HepG2 (cell line): Measurements from ENCODE around the gene ROS1. TPM values are rescaled to one million over a fixed set of nuclear protein-coding genes. Genes with fewer than 3 reads are reported as not detected.

Experiments
- ATAC-seq: fragments of 200-7000 bp; cut with Tn5 transposase; 3 replicates; pipeline ENCODE4 v1.9.1; 2020; ENCODE audit warnings: mild to moderate bottlenecking, moderate library complexity
- BruUV-seq: library from RNA; stranded (reverse); fragments of 400-500 nt; replicated peaks from 2 replicates; lab custom pipeline; 2021; lab: Mats Ljungman, UMichigan
- CTCF ChIA-PET: fragments of 300-600 bp; formaldehyde crosslinking; extraction: SDS; loops from one replicate; lab custom pipeline; 2021; ENCODE audit warnings: low total read pairs, inconsistent platforms, low intra/inter-chr PET ratio; lab: Yijun Ruan, JAX
- POLR2A ChIA-PET: fragments of 350-600 bp; sonication (Branson Sonifier 250); formaldehyde crosslinking; loops from one replicate; lab custom pipeline; 2020; ENCODE audit warnings: antibody characterized with exemption, inconsistent platforms; lab: Yijun Ruan, JAX
- DNase-seq: peaks from one replicate; pipeline ENCODE4 v3.0.0-alpha.2; 2015; ENCODE audit warnings: low spot score
- FAIRE-seq: peaks from 3 replicates; lab custom pipeline; 2011; peaks lifted over from hg19 to GRCh38; lab: Jason Lieb, UNC
- H2AFZ ChIP-seq: one replicate; pipeline ENCODE4 v1.6.1; 2011; ENCODE audit warnings: low read length, inconsistent platforms
- H3K27ac ChIP-seq: fragments of 300-600 bp; 3 replicates; pipeline ENCODE4 v1.8.0; 2011; ENCODE audit warnings: mixed run types, mild to moderate bottlenecking, mixed read lengths, low read length, inconsistent platforms; ENCODE audit not compliant: insufficient read depth; ENCODE audit errors: extremely low read length
- H3K27me3 ChIP-seq, 2 experiments: fragments of 200-600 bp in 1 of 2; 2 replicates in 1 of 2; 3 replicates in 1 of 2; pipeline versions ENCODE4 v1.6.0 to v1.8.0; 2011; ENCODE audit warnings: low read length in 2 of 2, mild to moderate bottlenecking in 2 of 2, moderate library complexity in 2 of 2, inconsistent platforms in 1 of 2; ENCODE audit not compliant: insufficient read depth in 2 of 2, control insufficient read depth in 1 of 2
- H3K36me3 ChIP-seq, 2 experiments: fragments of 200-600 bp in 1 of 2; replicated peaks in 1 of 2; 2 replicates in 1 of 2; 3 replicates in 1 of 2; pipeline versions ENCODE4 v1.5.1 to v1.8.0; 2011; ENCODE audit warnings: low read length in 2 of 2, inconsistent platforms in 1 of 2; ENCODE audit not compliant: insufficient read depth in 2 of 2, control insufficient read depth in 1 of 2
- H3K4me1 ChIP-seq: 2 replicates; pipeline ENCODE4 v1.5.1; 2012; ENCODE audit warnings: low read length, inconsistent platforms; ENCODE audit not compliant: insufficient read depth
- H3K4me2 ChIP-seq: 2 replicates; pipeline ENCODE4 v1.6.0; 2011; ENCODE audit warnings: low read depth, low read length, inconsistent platforms
- H3K4me3 ChIP-seq, 3 experiments: fragments of 200-600 bp in 1 of 3; sonication (generic), shearing (Covaris generic) in 1 of 3; replicated peaks in 1 of 3; 2 replicates each; pipeline ENCODE4 v1.5.1; 2011 to 2016; ENCODE audit warnings: low read length in 3 of 3, inconsistent platforms in 2 of 3, low read depth in 2 of 3, mild to moderate bottlenecking in 2 of 3, control low read depth in 1 of 3, mixed read lengths in 1 of 3; ENCODE audit not compliant: insufficient read depth in 1 of 3
- H3K79me2 ChIP-seq: one replicate; pipeline ENCODE4 v1.6.1; 2011; ENCODE audit warnings: low read length, inconsistent platforms; ENCODE audit not compliant: insufficient read depth
- H3K9ac ChIP-seq: 2 replicates; pipeline ENCODE4 v1.6.0; 2011; ENCODE audit warnings: mild to moderate bottlenecking, low read depth, low read length, inconsistent platforms; ENCODE audit not compliant: insufficient read depth
- H3K9me3 ChIP-seq: 2 replicates; pipeline ENCODE4 v1.5.1; 2012; ENCODE audit warnings: mild to moderate bottlenecking, low read length
- H4K20me1 ChIP-seq: 2 replicates; pipeline ENCODE4 v1.6.0; 2011; ENCODE audit warnings: inconsistent platforms, mild to moderate bottlenecking, low read length, moderate library complexity; ENCODE audit not compliant: insufficient read depth
- BORCS8-MEF2B ChIP-seq: sonication (generic); formaldehyde crosslinking; IDR thresholded peaks from 2 replicates; pipeline ENCODE4 v1.8.0; 2022; ENCODE audit warnings: mild to moderate bottlenecking, missing genetic modification reagents
- EP300 ChIP-seq, 3 experiments: sonication (generic) in 1 of 3; formaldehyde crosslinking in 1 of 3; IDR thresholded peaks; 2 replicates each; pipeline versions ENCODE4 v1.5.1 to v1.6.1; 2011 to 2020; ENCODE audit warnings: low read depth in 2 of 3, low read length in 2 of 3, borderline replicate concordance in 1 of 3, improper control_type of control experiment in 1 of 3, mild to moderate bottlenecking in 1 of 3, missing genetic modification reagents in 1 of 3, moderate library complexity in 1 of 3
- HNF4A ChIP-seq: sonication (generic); formaldehyde crosslinking; IDR thresholded peaks from 2 replicates; pipeline ENCODE4 v1.4.0; 2020; ENCODE audit warnings: missing genetic modification reagents
- KAT2B ChIP-seq: fragments of 150-350 bp; IDR thresholded peaks from 2 replicates; pipeline ENCODE4 v1.6.1; 2014; ENCODE audit warnings: low read depth, low read length, borderline replicate concordance
- KDM5B ChIP-seq: sonication (generic); formaldehyde crosslinking; IDR thresholded peaks from 2 replicates; pipeline ENCODE4 v1.4.0; 2020; ENCODE audit warnings: missing genetic modification reagents, mild to moderate bottlenecking, borderline replicate concordance
- MIXL1 ChIP-seq: IDR thresholded peaks from 2 replicates; pipeline ENCODE4 v1.6.1; 2016
- NR2F1 ChIP-seq, 2 experiments: fragments of 450-650 bp in 1 of 2; formaldehyde crosslinking in 1 of 2; IDR thresholded peaks; 2 replicates each; pipeline versions ENCODE4 v1.5.0 to v1.6.1; 2016 to 2020; ENCODE audit warnings: mild to moderate bottlenecking in 1 of 2, missing compliant biosample characterization in 1 of 2, missing genetic modification reagents in 1 of 2, moderate library complexity in 1 of 2
- ONECUT2 ChIP-seq: sonication (generic); formaldehyde crosslinking; IDR thresholded peaks from 2 replicates; pipeline ENCODE4 v1.4.0; 2020; ENCODE audit warnings: missing genetic modification reagents
- PAWR ChIP-seq: sonication (generic); formaldehyde crosslinking; IDR thresholded peaks from 2 replicates; pipeline ENCODE4 v1.4.0; 2020; ENCODE audit warnings: missing genetic modification reagents, mild to moderate bottlenecking, borderline replicate concordance
- PAXIP1 ChIP-seq: sonication (generic); formaldehyde crosslinking; conservative IDR thresholded peaks from 2 replicates; pipeline ENCODE4 v1.4.0; 2020; ENCODE audit warnings: mild to moderate bottlenecking, missing genetic modification reagents, moderate library complexity
- SIN3B ChIP-seq: fragments of 150-350 bp; IDR thresholded peaks from 2 replicates; pipeline ENCODE4 v1.6.1; 2014; ENCODE audit warnings: low read length
- SMARCE1 ChIP-seq: fragments of 450-650 bp; IDR thresholded peaks from 2 replicates; pipeline ENCODE4 v1.6.1; 2017; ENCODE audit warnings: borderline replicate concordance
- SRSF1 ChIP-seq: fragments of 200-400 bp; formaldehyde crosslinking; optimal IDR thresholded peaks from 2 replicates; pipeline ENCODE3; 2017; ENCODE audit warnings: mild to moderate bottlenecking, low read depth, low read length, moderate library complexity
- TCF12 ChIP-seq, 2 experiments: fragments of 450-650 bp in 1 of 2; sonication (generic) in 1 of 2; formaldehyde crosslinking in 1 of 2; IDR thresholded peaks; 2 replicates each; pipeline versions ENCODE4 v1.6.1 to v1.8.0; 2017 to 2022; ENCODE audit warnings: antibody characterized with exemption in 1 of 2, mild to moderate bottlenecking in 1 of 2, missing genetic modification reagents in 1 of 2, moderate library complexity in 1 of 2
- ZNF230 ChIP-seq: sonication (generic); formaldehyde crosslinking; IDR thresholded peaks from 2 replicates; pipeline ENCODE4 v1.4.0; 2020; ENCODE audit warnings: mild to moderate bottlenecking, missing genetic modification reagents
- ZNF235 ChIP-seq: sonication (generic); formaldehyde crosslinking; IDR thresholded peaks from 2 replicates; pipeline ENCODE4 v1.8.1; 2023; ENCODE audit warnings: mild to moderate bottlenecking, missing genetic modification reagents, borderline replicate concordance
- ZNF280B ChIP-seq: sonication (generic); formaldehyde crosslinking; IDR thresholded peaks from 2 replicates; pipeline ENCODE4 v1.5.0; 2020; ENCODE audit warnings: missing genetic modification reagents, mild to moderate bottlenecking, borderline replicate concordance
- WGBS: methylation state at CpG from one replicate; pipeline ENCODE4 v1.1.6; 2017; ENCODE audit warnings: low lambda C conversion rate; 5-methylcytosine and 5-hydroxymethylcytosine counted together
- in situ Hi-C: cut with HindIII; loops from 2 replicates; pipeline ENCODE4 v1.10.0; 2017; ENCODE audit warnings: low pct_unique_long_range_greater_than_20kb; ENCODE audit not compliant: extremely low pct_ligation_motif_present
- intact Hi-C: fragments of 100-400 bp; cut with micrococcal nuclease; formaldehyde crosslinking; loops from one replicate; pipeline ENCODE4 v1.10.0; 2022; ENCODE audit not compliant: unreplicated experiment
- polyA plus RNA-seq, 8 experiments: library from polyadenylated mRNA; depleted of rRNA in 3 of 8; stranded (reverse) in 7 of 8; unstranded in 1 of 8; fragments of >200 nt; fragmentation: Illumina TruSeq in 4 of 8; extraction: Trizol in 4 of 8; gene quantifications; 2 replicates each; pipeline versions ENCODE4 v1.2.1 to v1.2.3, GENCODE V29; 2011 to 2016; ENCODE audit warnings: low read depth in 4 of 8, missing spikeins in 1 of 8, mixed read lengths in 1 of 8; ENCODE audit not compliant: insufficient read depth in 1 of 8
- total RNA-seq, 5 experiments: library from RNA; depleted of rRNA; stranded (reverse); fragments of >200 nt; fragmentation: Illumina TruSeq; extraction: Trizol; gene quantifications; 2 replicates each; pipeline ENCODE4 v1.2.3, GENCODE V29; 2016; ENCODE audit warnings: low read depth in 1 of 5

The ROS1 gene
- total and polyA plus RNA-seq, 2 of the 13 experiments (the other 11 are each of a cell fraction or from before 2014, with no cell fraction given), result not detected

GRCh38 chr6:117393045-117393444 is 32.7 kb downstream of the ROS1 start (continued):
- no peak for TF ChIP-seq KDM5B (CRISPR knock-in tag)
- TF ChIP-seq ZNF235, result no peak
- no peak for TF ChIP-seq ZNF230 (CRISPR knock-in tag)
- no peak for TF ChIP-seq TCF12 (IDR thresholded peaks at IDR 0.05)
- no peak for TF ChIP-seq TCF12 (CRISPR knock-in tag; IDR thresholded peaks at IDR 0.05)
- no peak for TF ChIP-seq PAWR (CRISPR knock-in tag)

GRCh38 chr6:117391874-117392583 is 33.7 kb downstream of the ROS1 start:
- H4K20me1 ChIP-seq, result no peaks in the 10 kb centered on the region
- no peaks in the 10 kb centered on the region for H3K9me3 ChIP-seq
- in situ Hi-C loops, result no loop called here
- no TSS peak for BruUV-seq
- peaks cover 49% of the 10 kb centered on the region for H3K4me1 ChIP-seq
- no peaks in the 10 kb centered on the region for H3K36me3 ChIP-seq
- no peak overlapping the region for H2AFZ ChIP-seq
- H3K27me3 ChIP-seq, result no peaks in the 10 kb centered on the region
- H3K4me3 ChIP-seq, result no peak overlapping the region
- ChIA-PET POLR2A (interaction anchor here (2.8 kb wide), 1 partner anchor 210 kb away, joined by 9 read pairs; the partner anchor contains the start of gene GOPC), CTCF (no interaction called here)
- no peak overlapping the region for H3K4me2 ChIP-seq
- H3K9ac ChIP-seq, result no peak overlapping the region
- H3K79me2 ChIP-seq, result no peaks in the 10 kb centered on the region
- peak; percentile 61 for FAIRE-seq
- intact Hi-C loops, result no loop called here
- no peak overlapping the region for H3K27ac ChIP-seq
- WGBS, result 33% methylated on average over 3 of the region's 3 CpGs
- peak; percentile 22; the same call in 1 of the 3 replicates for ATAC-seq
- no peak for DNase-seq
- 0 out of 2 replicates have a peak, but pooled peaks have one; percentile 53 for TF ChIP-seq SMARCE1
- TF ChIP-seq EP300 (IDR thresholded peaks at IDR 0.05; ENCODE audit: low read depth in 2 of 2, low read length in 2 of 2), result peak in 1 of 2 experiments; percentile 43; a peak in 1 of 4 replicates
- TF ChIP-seq EP300 (CRISPR knock-in tag; IDR thresholded peaks at IDR 0.05; ENCODE audit: borderline replicate concordance), result no peak
- 0 out of 2 replicates have a peak, but pooled peaks have one; percentile 40 for TF ChIP-seq PAXIP1 (CRISPR knock-in tag)
- no peak for TF ChIP-seq SIN3B
- peak; percentile 42; the same call in 1 of the 2 replicates for TF ChIP-seq HNF4A (CRISPR knock-in tag)
- TF ChIP-seq NR2F1 (CRISPR knock-in tag; IDR thresholded peaks at IDR 0.05), result 0 out of 4 replicates have a peak, but pooled peaks of 1 of the 2 experiments have one; percentile 21
- 0 out of 2 replicates have a peak, but pooled peaks have one; percentile 24 for TF ChIP-seq KAT2B
- TF ChIP-seq ONECUT2 (CRISPR knock-in tag), result peak; percentile 79; the same call in 1 of the 2 replicates
- TF ChIP-seq SRSF1, result no peak
- no peak for TF ChIP-seq BORCS8-MEF2B (CRISPR knock-in tag)
- TF ChIP-seq ZNF280B (CRISPR knock-in tag), result no peak
- TF ChIP-seq MIXL1 (CRISPR knock-in tag), result peak; percentile 68; the same call in 1 of the 2 replicates
